Parathyroid adenoma (tissue), 2 donors: ENCODE data around the gene PPP2R5A.

ENCODE experiments used
- H2AFZ ChIP-seq: fragments of 300-600 bp; sonication (generic); one replicate; pipeline ENCODE4 v1.7.0; 2017; ENCODE audit warnings: antibody characterized with exemption, mild to moderate bottlenecking
- H3K27ac ChIP-seq: fragments of 300-600 bp; sonication (generic); one replicate; pipeline ENCODE4 v1.7.0; 2017
- H3K27me3 ChIP-seq: fragments of 300-600 bp; sonication (generic); one replicate; pipeline ENCODE4 v1.7.0; 2017; ENCODE audit warnings: low read length; ENCODE audit not compliant: control insufficient read depth, insufficient read depth
- H3K36me3 ChIP-seq: fragments of 300-600 bp; sonication (generic); one replicate; pipeline ENCODE4 v1.7.0; 2017; ENCODE audit warnings: low read length; ENCODE audit not compliant: control insufficient read depth, insufficient read depth
- H3K4me1 ChIP-seq: fragments of 300-600 bp; sonication (generic); one replicate; pipeline ENCODE4 v1.7.0; 2017; ENCODE audit warnings: control low read depth
- H3K4me2 ChIP-seq: fragments of 300-600 bp; sonication (generic); one replicate; pipeline ENCODE4 v1.7.0; 2017; ENCODE audit warnings: low read length
- H3K4me3 ChIP-seq: fragments of 300-600 bp; sonication (generic); one replicate; pipeline ENCODE4 v1.7.0; 2017; ENCODE audit warnings: low read depth, low read length
- H3K79me2 ChIP-seq: fragments of 300-600 bp; sonication (generic); one replicate; pipeline ENCODE4 v1.7.0; 2017; ENCODE audit warnings: control low read depth
- H3K9ac ChIP-seq: fragments of 300-600 bp; sonication (generic); one replicate; pipeline ENCODE4 v1.7.0; 2017; ENCODE audit warnings: mild to moderate bottlenecking
- H3K9me3 ChIP-seq: fragments of 300-600 bp; sonication (generic); one replicate; pipeline ENCODE4 v1.7.0; 2017; ENCODE audit warnings: low read length; ENCODE audit not compliant: control insufficient read depth
- TF ChIP-seq, protein P1 (sequence below): fragments of 300-600 bp; sonication (generic); IDR thresholded peaks from one replicate; pipeline ENCODE4 v1.7.0; 2017; ENCODE audit warnings: antibody characterized with exemption, mild to moderate bottlenecking
- donor health status: primary hyperparathyroidism.

The PPP2R5A gene

DNA sequence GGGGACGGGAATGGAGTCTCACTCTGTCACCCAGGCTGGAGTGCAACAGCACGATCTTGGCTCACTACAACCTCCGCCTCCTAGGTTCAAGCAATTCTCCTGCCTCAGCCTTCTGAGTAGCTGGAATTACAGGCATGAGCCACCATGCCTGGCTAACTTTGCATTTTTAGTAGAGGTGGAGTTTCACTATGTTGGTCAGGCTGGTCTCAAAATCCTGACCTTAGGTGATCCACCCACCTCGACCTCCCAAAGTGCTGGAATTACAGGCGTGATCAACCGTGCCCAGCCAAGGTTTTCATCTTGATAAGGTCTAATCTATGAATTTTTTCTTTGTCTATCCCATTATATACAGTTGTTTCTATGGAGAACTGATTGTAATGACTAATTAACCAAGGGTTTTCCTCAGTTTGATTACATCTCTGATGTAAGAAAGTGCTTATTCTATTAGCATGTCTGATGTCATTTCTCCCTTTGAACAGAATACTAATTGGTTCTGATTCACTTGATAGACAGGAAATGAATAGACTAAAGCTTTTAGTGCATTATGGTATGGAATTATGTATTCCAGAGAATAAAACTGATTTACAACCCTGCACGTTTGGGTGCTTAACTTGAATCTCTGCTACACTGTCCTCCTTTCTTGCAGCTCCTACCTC lies 117.6 kb downstream of the PPP2R5A start:
- Histone ChIP-seq H3K4me3 (no peak overlapping the region), H3K4me1 (no peaks in the 10 kb centered on the region), H3K79me2 (no peaks in the 10 kb centered on the region), H3K27ac (no peak overlapping the region), H3K36me3 (no peaks in the 10 kb centered on the region), H3K9ac (no peak overlapping the region), H2AFZ (no peak overlapping the region), H3K27me3 (no peaks in the 10 kb centered on the region), H3K4me2 (no peak overlapping the region), H3K9me3 (no peaks in the 10 kb centered on the region)
- TF ChIP-seq, protein P1, sequence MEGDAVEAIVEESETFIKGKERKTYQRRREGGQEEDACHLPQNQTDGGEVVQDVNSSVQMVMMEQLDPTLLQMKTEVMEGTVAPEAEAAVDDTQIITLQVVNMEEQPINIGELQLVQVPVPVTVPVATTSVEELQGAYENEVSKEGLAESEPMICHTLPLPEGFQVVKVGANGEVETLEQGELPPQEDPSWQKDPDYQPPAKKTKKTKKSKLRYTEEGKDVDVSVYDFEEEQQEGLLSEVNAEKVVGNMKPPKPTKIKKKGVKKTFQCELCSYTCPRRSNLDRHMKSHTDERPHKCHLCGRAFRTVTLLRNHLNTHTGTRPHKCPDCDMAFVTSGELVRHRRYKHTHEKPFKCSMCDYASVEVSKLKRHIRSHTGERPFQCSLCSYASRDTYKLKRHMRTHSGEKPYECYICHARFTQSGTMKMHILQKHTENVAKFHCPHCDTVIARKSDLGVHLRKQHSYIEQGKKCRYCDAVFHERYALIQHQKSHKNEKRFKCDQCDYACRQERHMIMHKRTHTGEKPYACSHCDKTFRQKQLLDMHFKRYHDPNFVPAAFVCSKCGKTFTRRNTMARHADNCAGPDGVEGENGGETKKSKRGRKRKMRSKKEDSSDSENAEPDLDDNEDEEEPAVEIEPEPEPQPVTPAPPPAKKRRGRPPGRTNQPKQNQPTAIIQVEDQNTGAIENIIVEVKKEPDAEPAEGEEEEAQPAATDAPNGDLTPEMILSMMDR, result no peak

DNA sequence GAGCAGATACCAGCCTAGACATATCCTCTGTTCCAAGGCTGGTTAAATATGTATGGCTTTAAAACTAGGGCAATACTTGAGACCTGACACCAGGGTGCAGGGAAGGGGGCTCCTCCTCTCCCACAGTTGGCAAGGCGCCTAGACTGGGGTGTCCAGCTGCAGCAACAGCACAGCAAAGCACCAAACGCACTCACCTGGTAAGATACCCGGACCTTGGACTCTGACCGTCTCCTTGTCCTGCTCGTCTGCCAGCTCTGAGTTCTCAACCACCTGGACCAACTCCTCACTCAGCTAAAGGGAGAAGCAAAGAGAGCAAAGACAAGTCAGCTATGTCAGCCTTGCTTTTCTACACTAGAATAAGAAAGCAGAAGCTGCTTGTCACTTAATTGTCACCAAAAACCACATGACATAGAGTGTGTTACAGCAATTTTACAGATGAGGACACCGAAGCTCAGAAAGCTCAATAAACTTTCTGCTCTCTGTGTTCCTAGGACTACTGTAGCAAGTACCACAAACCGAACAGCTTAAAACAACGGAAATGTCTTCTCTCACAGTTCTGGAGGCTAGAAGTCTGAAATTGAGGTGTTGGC lies 125.1 kb downstream of the PPP2R5A start:
- no peaks in the 10 kb centered on the region for H3K36me3 ChIP-seq
- TF ChIP-seq, protein P1, result no peak
- H3K79me2 ChIP-seq, result no peaks in the 10 kb centered on the region

More for the DNA sequence above, 125.1 kb downstream of the PPP2R5A start:
- Histone ChIP-seq H3K4me3 (no peak overlapping the region), H3K9ac (no peak overlapping the region), H3K27ac (no peak overlapping the region), H2AFZ (no peak overlapping the region), H3K4me1 (no peaks in the 10 kb centered on the region), H3K9me3 (no peaks in the 10 kb centered on the region), H3K27me3 (no peaks in the 10 kb centered on the region), H3K4me2 (no peak overlapping the region)
